GM19463 (cell line): ENCODE data around the gene KLHL21.
"Not testable (repeated sequence)": the region's sequence is repeated elsewhere in the genome, so short reads cannot be mapped to it uniquely, and the experiment has no call there.

Experiments used
- ATAC-seq: cut with Tn5 transposase; IDR thresholded peaks from one replicate; pipeline ENCODE4 v1.9.1; 2021; ENCODE audit warnings: mild to moderate bottlenecking, moderate library complexity; ENCODE audit not compliant: unreplicated experiment

KLHL21 gene, protein sequence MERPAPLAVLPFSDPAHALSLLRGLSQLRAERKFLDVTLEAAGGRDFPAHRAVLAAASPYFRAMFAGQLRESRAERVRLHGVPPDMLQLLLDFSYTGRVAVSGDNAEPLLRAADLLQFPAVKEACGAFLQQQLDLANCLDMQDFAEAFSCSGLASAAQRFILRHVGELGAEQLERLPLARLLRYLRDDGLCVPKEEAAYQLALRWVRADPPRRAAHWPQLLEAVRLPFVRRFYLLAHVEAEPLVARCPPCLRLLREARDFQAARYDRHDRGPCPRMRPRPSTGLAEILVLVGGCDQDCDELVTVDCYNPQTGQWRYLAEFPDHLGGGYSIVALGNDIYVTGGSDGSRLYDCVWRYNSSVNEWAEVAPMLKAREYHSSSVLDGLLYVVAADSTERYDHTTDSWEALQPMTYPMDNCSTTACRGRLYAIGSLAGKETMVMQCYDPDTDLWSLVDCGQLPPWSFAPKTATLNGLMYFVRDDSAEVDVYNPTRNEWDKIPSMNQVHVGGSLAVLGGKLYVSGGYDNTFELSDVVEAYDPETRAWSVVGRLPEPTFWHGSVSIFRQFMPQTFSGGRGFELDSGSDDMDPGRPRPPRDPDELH

DNA sequence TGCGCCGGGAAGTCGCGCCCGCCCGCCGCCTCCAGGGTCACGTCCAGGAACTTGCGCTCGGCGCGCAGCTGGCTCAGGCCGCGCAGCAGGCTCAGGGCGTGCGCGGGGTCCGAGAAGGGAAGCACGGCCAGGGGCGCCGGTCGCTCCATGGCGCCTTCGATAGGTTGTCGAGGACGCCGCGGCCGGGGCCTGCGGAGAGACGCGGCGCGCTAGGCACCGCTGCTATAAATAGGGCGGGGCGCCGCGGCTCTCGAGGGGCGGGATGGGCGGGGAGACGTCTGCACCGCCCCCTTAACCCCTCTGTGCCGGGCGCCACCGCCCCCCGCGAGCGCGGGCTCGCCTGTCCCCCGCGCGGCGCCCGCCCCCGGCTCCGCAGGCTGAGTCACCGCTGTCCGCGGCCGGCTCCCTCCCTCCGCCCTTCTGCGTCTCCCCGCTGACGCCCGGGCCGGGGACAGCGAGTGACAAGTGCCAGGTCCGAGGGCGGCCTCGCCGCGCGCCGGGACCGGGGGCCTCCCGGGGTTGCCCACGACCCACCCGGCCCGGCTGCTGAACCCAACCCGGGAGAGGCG, at the start of gene KLHL21:
TSS of gene KLHL21 (minus strand) at position 201 of the 569 bp plus-strand sequence. CDS start at position 149, 52 bp downstream.
- ATAC-seq = peak; percentile 65

DNA sequence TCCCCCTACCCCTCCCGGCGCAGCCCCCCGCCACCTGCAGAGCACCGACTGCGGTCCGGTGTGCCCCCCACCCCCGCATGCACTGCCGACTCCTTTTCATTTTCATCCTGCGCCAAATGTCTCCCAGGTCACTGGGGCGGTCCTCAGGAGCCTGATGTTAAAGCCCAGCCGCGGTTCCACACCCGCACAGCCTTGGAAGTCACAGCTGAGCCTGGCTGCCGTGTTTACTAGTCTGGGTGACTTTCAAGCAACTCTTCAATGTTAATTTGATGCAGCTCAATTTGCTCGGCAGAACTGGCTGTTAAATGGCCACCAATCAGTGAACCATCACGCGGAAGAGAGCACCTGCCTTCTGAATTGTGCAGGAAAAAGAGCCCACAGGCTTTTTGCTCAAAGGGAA, 49.2 kb upstream of the KLHL21 start:
- ATAC-seq = no peak

- no peak for ATAC-seq
Measured at GRCh38 chr1:6648556-6648955, 45.9 kb upstream of the KLHL21 start.

GRCh38 chr1:6646499-6647148, 44.0 kb upstream of the KLHL21 start:
- no peak for ATAC-seq

- no peak for ATAC-seq
Measured at GRCh38 chr1:6645018-6645417, 42.3 kb upstream of the KLHL21 start.

DNA sequence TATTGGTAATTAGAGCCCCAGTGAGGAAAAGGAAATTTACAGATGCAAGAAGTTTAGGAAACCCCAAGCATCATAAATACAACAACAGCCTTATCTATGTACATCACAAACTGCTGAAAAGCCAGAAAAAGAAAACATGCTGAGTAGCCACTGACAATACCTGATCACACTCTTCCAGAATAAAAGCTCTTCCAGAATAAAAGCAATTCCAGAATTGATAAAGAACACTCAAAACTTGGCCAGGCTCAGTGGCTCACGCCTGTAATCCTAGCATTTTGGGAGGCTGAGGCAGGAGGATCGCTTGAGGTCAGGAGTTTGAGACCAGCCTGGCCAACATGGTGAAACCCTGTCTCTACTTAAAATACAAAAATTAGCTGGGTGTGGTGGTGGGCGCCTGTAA, 38.2 kb upstream of the KLHL21 start:
- ATAC-seq = not testable (repeated sequence)

DNA sequence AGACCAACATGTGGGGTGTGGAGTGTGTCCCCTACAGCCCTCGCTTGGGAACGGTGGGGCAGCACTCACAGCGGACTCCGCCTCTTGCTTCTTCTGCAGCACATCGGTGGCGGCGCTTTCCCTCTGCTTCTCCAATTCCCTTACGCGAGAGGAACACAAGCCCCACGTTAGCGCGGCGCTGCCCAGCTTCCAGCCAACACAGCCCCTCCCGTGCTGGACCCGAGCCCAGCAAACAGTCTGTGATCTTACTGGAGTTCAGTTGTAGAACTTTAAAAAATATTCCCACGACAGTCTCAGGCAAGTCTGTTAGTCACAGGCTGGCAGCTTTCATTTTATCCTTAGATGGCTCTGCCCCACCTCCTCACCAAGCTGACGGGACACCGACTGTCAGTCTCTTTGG, 35.6 kb upstream of the KLHL21 start:
- ATAC-seq = no peak

- ATAC-seq = no peak
Measured at GRCh38 chr1:6637770-6638169, 35.1 kb upstream of the KLHL21 start.

DNA sequence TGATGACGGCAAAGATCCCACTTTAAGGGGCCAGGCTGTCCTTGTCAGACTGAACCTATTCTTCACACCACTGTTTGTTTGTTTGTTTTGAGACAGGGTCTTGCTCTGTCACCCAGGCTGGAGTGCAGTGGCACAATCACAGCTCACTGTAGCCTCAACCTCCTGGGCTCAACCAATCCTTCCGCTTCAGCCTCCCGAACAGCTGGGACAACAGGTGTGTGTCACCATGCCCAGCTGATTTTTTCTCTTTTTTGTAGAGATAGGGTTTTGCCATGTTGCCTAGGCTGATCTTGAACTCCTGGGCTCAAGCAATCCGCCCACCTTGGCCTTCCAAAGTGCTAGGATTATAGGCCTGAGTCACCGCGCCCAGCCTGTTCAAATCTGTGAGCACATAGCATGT, 34.1 kb upstream of the KLHL21 start:
- ATAC-seq = not testable (repeated sequence)

GRCh38 chr1:6635910-6636760, 33.5 kb upstream of the KLHL21 start:
- ATAC-seq = no peak

DNA sequence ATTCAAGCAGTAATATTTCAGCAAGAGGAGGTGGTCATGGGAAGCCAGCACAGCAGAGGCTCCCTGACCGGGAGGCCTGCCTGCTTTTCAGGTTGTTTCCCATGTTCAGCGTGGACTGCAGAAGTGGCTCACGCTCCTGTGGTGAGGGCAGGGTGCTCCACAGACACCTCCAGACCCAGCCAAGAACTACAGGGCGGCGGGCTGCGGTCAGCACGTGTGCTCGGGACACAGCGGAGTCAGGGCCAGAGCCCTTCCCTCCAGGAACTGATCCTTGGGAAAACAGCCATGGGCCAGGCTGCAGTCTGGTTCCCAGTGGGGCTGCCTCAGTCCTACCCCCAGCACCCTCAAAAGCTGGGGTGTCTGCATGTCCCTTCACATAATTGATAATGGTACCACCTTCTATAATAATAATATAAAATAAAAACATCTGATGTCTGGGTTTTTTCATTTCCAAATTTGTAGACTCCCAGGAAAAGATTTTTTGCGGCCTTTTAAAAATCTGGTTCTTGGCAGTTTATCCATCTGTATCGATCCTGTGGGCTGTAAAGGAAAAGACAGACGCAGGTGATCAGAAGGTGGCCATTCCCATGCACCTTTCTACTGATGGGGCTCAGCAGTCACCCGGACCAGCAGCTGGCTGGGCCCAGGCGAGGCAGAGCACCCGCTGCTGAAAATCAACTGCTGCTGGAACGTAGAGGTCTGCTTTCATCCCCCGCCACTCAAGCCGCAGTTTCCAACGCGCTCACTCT, 32.7 kb upstream of the KLHL21 start:
- no peak for ATAC-seq

DNA sequence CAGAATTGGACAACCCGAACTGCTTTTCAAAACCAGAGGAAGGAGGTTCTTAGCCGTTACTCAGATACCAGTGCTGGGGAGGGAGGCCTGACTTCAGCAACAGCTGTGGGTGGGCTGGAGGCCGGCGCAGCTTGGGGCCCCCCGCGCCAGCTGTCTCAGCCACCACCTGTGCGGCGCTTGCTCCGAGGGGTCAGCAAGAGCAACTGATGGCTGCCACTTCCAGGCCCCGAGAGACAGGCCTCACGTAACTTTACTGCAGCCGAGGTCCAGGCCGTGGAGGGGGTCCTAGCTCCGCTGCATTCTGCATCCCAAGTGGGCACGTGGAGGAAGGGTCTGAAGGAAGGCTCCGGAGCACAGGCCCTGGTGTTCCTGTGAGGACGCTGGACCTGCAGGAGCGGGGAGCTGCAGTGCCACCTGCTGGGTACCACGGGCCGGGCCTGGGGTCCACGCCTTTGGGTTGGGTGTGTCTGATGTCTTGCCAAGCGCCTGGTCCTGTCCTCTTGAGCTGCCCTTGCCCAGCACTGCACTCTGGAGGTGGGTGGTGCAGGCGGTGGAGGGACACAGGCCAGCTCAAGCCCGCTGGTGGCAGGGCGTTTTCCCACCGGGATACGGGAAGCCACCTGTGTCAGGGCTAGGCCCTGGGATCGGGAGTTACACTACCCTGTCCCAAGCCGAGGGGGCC, 31.8 kb upstream of the KLHL21 start:
- no peak for ATAC-seq

DNA sequence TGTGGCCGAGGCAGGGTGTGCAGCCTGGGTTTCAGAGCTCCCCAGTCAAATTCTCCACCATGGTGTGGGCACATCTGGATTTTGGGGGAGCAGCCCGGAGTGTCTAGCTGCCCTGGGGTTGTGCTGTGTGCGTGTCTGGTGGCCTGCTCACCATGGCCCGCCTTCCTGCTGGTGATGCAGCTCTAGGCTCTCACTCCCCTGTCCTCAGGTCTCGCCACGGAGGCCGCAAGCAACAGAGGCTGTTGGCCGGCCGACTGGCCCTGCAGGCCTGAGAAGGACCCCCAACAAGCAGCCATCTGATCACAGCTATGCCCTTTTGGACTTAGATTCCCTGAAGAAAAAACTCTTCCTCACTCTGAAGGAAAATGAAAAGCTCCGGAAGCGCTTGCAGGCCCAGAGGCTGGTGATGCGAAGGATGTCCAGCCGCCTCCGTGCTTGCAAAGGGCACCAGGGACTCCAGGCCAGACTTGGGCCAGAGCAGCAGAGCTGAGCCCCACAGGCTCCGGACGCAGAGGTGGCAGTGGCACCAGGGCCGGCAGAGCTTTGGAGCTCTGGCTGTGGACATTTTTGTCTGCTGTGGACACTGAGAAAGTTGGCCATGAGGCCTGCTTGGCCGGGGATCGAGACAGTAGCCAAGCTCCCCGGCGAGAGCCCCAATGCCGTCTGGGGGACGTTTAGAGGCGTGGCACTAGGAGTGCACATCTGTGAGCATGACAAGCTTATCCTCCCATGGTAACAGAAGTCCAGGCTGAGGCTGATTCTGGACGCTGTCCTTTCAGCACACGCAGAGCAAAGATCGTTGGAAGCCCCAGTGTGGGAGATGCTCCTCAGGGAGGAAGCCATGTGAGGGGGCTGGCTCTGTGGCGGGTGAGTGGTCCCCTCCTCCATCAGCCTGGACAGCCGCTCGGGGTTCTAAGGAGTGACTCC, 30.2 kb upstream of the KLHL21 start:
- no peak for ATAC-seq

DNA sequence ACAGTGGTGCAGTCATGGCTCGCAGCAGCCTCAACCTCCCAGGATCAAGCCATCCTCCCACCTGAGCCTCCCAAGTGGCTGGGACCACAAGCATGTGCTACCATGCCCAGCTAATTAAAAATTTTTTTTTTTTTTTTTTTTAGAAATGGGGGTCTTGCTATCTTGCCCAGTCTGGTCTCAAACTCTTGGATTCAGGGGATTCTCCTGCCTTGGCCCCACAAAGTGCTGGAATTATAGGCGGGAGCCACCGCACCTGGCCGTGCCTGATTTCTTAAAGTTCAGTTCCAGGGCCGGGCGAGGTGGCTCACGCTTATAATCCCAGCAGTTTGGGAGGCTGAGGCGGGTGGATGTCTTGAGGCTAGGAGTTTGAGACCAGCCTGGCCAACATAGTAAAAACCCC, 28.4 kb upstream of the KLHL21 start:
- no peak for ATAC-seq

DNA sequence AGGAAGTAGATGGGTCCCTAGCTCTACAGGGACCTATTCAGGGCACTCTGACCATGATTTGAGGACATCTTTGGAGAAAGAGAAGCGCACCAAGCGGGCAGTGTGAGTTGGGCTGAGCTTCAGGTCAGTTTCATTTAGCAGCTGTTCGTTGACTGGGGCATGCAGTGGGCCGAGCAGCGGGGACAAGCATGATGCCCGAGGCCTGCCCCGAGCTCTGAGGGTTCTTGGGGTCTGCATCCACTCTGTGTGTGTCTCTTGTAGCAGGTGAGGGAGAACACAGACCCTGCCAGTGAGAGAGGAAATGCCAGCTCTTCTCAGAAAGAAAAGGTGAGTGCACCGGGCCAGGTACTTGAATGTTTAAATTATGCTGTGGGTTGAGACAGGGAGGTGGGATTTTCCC, 27.4 kb upstream of the KLHL21 start:
- ATAC-seq = no peak

- ATAC-seq = no peak
Measured at GRCh38 chr1:6628971-6629479, 26.4 kb upstream of the KLHL21 start.

DNA sequence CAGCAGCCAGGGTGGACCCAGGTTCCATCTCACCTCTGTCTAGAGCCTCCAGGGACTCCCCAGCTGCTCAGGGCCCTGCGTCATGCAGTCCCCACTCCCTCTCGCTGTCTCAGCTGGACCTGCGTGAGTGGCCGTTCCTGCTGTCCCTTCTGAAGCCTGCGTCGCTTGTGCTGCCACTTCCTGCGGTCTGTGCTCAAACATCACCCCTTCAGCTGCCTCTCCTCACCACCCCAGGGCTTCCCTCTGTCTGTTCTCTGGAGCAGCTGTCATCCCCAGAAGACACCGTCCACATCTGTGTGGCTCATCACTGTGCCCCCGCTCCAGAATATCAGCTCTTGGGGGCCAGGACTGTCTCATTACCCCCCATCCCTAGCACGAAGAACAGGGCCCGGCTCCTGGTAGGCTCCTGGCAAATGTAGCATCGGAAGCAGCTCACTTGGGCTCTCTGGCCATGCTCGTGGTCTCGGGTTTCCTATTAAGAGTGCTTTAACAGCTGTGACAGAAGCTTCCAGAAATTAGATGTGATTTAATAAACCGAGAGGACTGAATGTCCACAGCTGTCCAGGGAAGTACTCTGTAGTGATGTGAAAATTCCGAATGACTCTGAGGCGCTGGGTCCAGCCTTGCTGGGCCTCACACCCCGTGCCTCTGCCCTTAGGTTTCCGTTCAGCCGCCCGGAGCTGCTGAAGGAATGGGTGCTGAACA, 25.3 kb upstream of the KLHL21 start:
- no peak for ATAC-seq

DNA sequence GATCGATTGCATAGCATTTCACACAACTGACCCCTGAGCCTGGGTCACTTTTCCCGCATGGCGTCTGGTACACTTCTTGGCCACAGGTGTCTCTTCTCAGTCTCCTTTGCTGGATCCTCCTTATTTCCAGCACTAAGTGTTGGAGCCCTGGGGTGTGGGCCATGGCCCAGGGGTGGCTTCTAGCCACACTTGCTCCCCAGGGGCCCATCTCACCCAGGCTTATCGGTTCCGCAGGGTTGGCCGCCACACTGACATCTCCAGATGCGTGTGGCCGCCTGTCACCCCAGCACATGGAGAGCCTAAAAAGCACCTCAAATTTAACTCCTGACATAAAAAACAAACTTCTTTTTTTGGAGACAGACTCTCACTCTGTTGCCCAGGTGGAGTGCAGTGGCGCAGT, 24.4 kb upstream of the KLHL21 start:
- ATAC-seq = no peak
